K562 (cell line): ENCODE results near the gene HGD. TPM values are rescaled to one million over a fixed set of nuclear protein-coding genes. Genes with fewer than 3 reads are reported as not detected.

Experiments
- ATAC-seq: fragments of 200-7000 bp; cut with Tn5 transposase; 3 replicates; pipeline ENCODE4 v1.9.1; 2020; ENCODE audit warnings: moderate library complexity
- BruUV-seq: library from RNA; stranded (reverse); fragments of 400-500 nt; replicated peaks from 2 replicates; lab custom pipeline; 2021; lab: Mats Ljungman, UMichigan
- CTCF ChIA-PET: fragments of 300-600 bp; formaldehyde crosslinking; extraction: SDS; loops from one replicate; lab custom pipeline; 2021; ENCODE audit warnings: low intra/inter-chr PET ratio; lab: Yijun Ruan, JAX
- POLR2A ChIA-PET: fragments of 300-600, 350-650 bp; sonication (Branson Sonifier 250); formaldehyde crosslinking; extraction: SDS; loops from one replicate; lab custom pipeline; 2021; ENCODE audit warnings: antibody characterized with exemption, inconsistent platforms; lab: Yijun Ruan, JAX
- DNase-seq, 4 experiments: peaks; one replicate each; pipeline versions ENCODE4 v3.0.0 to v3.0.0-alpha.2; 2011 to 2018; ENCODE audit warnings: low spot score in 3 of 4, mixed read lengths in 3 of 4; ENCODE audit errors: extremely low read depth in 1 of 4
- FAIRE-seq: peaks from 2 replicates; lab custom pipeline; 2011; peaks lifted over from hg19 to GRCh38; lab: Jason Lieb, UNC
- H2AFZ ChIP-seq: 2 replicates; pipeline ENCODE4 v1.6.0; 2011; ENCODE audit warnings: low read depth, low read length, control low read depth, inconsistent platforms
- H3K27ac ChIP-seq: fragments of 200-600 bp; 3 replicates; pipeline ENCODE4 v1.8.0; 2011; ENCODE audit warnings: low read depth, mild to moderate bottlenecking, control low read depth, inconsistent platforms, low read length, moderate library complexity, mixed read lengths; ENCODE audit errors: extremely low read depth
- H3K27me3 ChIP-seq, 2 experiments: fragments of 300-600 bp in 1 of 2; 2 replicates in 1 of 2; 3 replicates in 1 of 2; pipeline versions ENCODE4 v1.6.0 to v1.8.0; 2011; ENCODE audit warnings: inconsistent platforms in 2 of 2, low read length in 2 of 2, mild to moderate bottlenecking in 1 of 2, mixed read lengths in 1 of 2, moderate library complexity in 1 of 2; ENCODE audit not compliant: control insufficient read depth in 2 of 2, insufficient read depth in 2 of 2
- H3K36me3 ChIP-seq: fragments of 300-600 bp; 3 replicates; pipeline ENCODE4 v1.8.0; 2011; ENCODE audit warnings: mild to moderate bottlenecking, low read length, inconsistent platforms; ENCODE audit not compliant: control insufficient read depth, insufficient read depth
- H3K4me1 ChIP-seq, 2 experiments: fragments of 200-600 bp in 1 of 2; replicated peaks in 1 of 2; 2 replicates in 1 of 2; 3 replicates in 1 of 2; pipeline versions ENCODE4 v1.5.1 to v1.8.0; 2011; ENCODE audit warnings: inconsistent platforms in 2 of 2, low read length in 2 of 2, mild to moderate bottlenecking in 1 of 2, mixed read lengths in 1 of 2, moderate library complexity in 1 of 2; ENCODE audit not compliant: control insufficient read depth in 2 of 2, insufficient read depth in 2 of 2
- H3K4me2 ChIP-seq: 2 replicates; pipeline ENCODE4 v1.6.1; 2011; ENCODE audit warnings: low read length, control low read depth, inconsistent platforms, mixed read lengths; ENCODE audit not compliant: insufficient read depth
- H3K4me3 ChIP-seq: fragments of 200-600 bp; sonication (generic), shearing (Covaris generic); 2 replicates; pipeline ENCODE4 v1.5.1; 2016; ENCODE audit warnings: control low read depth, inconsistent platforms
- H3K79me2 ChIP-seq: fragments of 200-600 bp; 3 replicates; pipeline ENCODE4 v1.8.0; 2011; ENCODE audit warnings: low read length, inconsistent platforms; ENCODE audit not compliant: control insufficient read depth, insufficient read depth
- H3K9ac ChIP-seq, 2 experiments: 2 replicates each; pipeline versions ENCODE4 v1.6.0 to v1.6.1; 2011; ENCODE audit warnings: low read depth in 2 of 2, low read length in 2 of 2, control low read depth in 1 of 2, inconsistent platforms in 1 of 2, mild to moderate bottlenecking in 1 of 2, mixed read lengths in 1 of 2; ENCODE audit not compliant: insufficient read depth in 1 of 2
- H3K9me1 ChIP-seq: one replicate; pipeline ENCODE4 v1.6.0; 2011; ENCODE audit warnings: inconsistent platforms, mild to moderate bottlenecking, low read length, moderate library complexity; ENCODE audit not compliant: control insufficient read depth, insufficient read depth
- H3K9me3 ChIP-seq: replicated peaks from 2 replicates; pipeline ENCODE4 v1.5.1; 2011; ENCODE audit warnings: low read depth, low read length, inconsistent platforms; ENCODE audit not compliant: control insufficient read depth, insufficient read depth
- H4K20me1 ChIP-seq: replicated peaks from 2 replicates; pipeline ENCODE4 v1.6.1; 2011; ENCODE audit warnings: low read length, inconsistent platforms, mixed read lengths; ENCODE audit not compliant: control insufficient read depth, insufficient read depth
- ELF4 ChIP-seq: fragments of 450-650 bp; formaldehyde crosslinking; IDR thresholded peaks from 2 replicates; pipeline ENCODE4 v1.4.0; 2022; ENCODE audit warnings: missing genetic modification characterization
- FIP1L1 ChIP-seq: fragments of 200-400 bp; formaldehyde crosslinking; IDR thresholded peaks from 2 replicates; pipeline ENCODE4 v1.6.1; 2018; ENCODE audit warnings: mild to moderate bottlenecking, low read depth, low read length; ENCODE audit not compliant: poor library complexity, severe bottlenecking
- FOSL1 ChIP-seq: fragments of 200-800 bp; sonication (Bioruptor generic); conservative IDR thresholded peaks from 2 replicates; pipeline ENCODE4 v1.6.1; 2016; ENCODE audit warnings: missing genetic modification characterization, missing compliant biosample characterization
- FUS ChIP-seq: fragments of 200-400 bp; formaldehyde crosslinking; optimal IDR thresholded peaks from 2 replicates; pipeline ENCODE3; 2017; ENCODE audit warnings: low read depth, low read length
- L3MBTL2 ChIP-seq: fragments of 450-650 bp; IDR thresholded peaks from 2 replicates; pipeline ENCODE4 v1.6.1; 2016; ENCODE audit warnings: mild to moderate bottlenecking, moderate library complexity
- LEF1 ChIP-seq: fragments of 450-650 bp; IDR thresholded peaks from 2 replicates; pipeline ENCODE4 v1.6.1; 2016; ENCODE audit warnings: mild to moderate bottlenecking
- NFATC3 ChIP-seq: fragments of 450-650 bp; IDR thresholded peaks from 2 replicates; pipeline ENCODE4 v1.6.1; 2017; ENCODE audit warnings: mild to moderate bottlenecking
- PRPF4 ChIP-seq: fragments of 200-400 bp; formaldehyde crosslinking; IDR thresholded peaks from one replicate; pipeline ENCODE4 v1.6.1; 2017; ENCODE audit warnings: low read length, low read depth, mild to moderate bottlenecking; ENCODE audit not compliant: insufficient read depth, poor library complexity, severe bottlenecking
- SMAD4 ChIP-seq: fragments of 250-450 bp; sonication (Bioruptor Pico); conservative IDR thresholded peaks from 2 replicates; pipeline ENCODE4 v1.8.0; 2021; ENCODE audit warnings: inconsistent platforms, mild to moderate bottlenecking, moderate library complexity
- SNRNP70 ChIP-seq: fragments of 200-400 bp; formaldehyde crosslinking; optimal IDR thresholded peaks from 2 replicates; pipeline ENCODE3; 2017; ENCODE audit warnings: low read depth, low read length
- YY1 ChIP-seq, 3 experiments: IDR thresholded peaks; 2 replicates each; pipeline ENCODE4 v1.6.1; 2011; ENCODE audit warnings: low read length in 2 of 3, mild to moderate bottlenecking in 2 of 3, moderate library complexity in 2 of 3, borderline replicate concordance in 1 of 3, control low read depth in 1 of 3, low read depth in 1 of 3; ENCODE audit not compliant: insufficient read depth in 3 of 3, insufficient replicate concordance in 2 of 3, control insufficient read depth in 1 of 3, insufficient read length in 1 of 3; ENCODE audit errors: extremely low read depth in 1 of 3
- ZNF57 ChIP-seq: fragments of 450-650 bp; formaldehyde crosslinking; IDR thresholded peaks from 2 replicates; pipeline ENCODE4 v1.4.0; 2020; ENCODE audit warnings: mild to moderate bottlenecking, moderate library complexity
- ZNF830 ChIP-seq: fragments of 250-450 bp; sonication (Bioruptor Pico); IDR thresholded peaks from 2 replicates; pipeline ENCODE4 v1.5.0; 2021; ENCODE audit warnings: mild to moderate bottlenecking
- in situ Hi-C: fragments of 300-500 bp; cut with MboI; formaldehyde crosslinking; loops from 4 replicates; pipeline ENCODE4 v1.15.0; 2018; ENCODE audit warnings: inconsistent platforms, mixed read lengths
- intact Hi-C: fragments of 100-400 bp; cut with micrococcal nuclease; formaldehyde crosslinking; loops from 2 replicates; pipeline ENCODE4 v1.14.2; 2022
- polyA plus RNA-seq, 8 experiments: library from polyadenylated mRNA; depleted of rRNA in 4 of 8; stranded (reverse) in 5 of 8; unstranded in 3 of 8; fragments of >200 nt; fragmentation: Nextera tagmentation in 2 of 8; fragmentation: Illumina TruSeq in 1 of 8; extraction: Ambion mirVana in 2 of 8; extraction: Trizol in 1 of 8; gene quantifications; 2 replicates each; pipeline versions ENCODE4 v1.2.1 to v1.2.3, GENCODE V29; 2011 to 2014; ENCODE audit warnings: inconsistent platforms in 1 of 8, missing spikeins in 1 of 8
- total RNA-seq, 7 experiments: library from RNA; depleted of rRNA in 6 of 7; stranded (reverse); fragments of >200 nt in 6 of 7; fragmentation: Illumina TruSeq in 2 of 7; extraction: Trizol in 2 of 7; gene quantifications; 2 replicates each; pipeline versions ENCODE4 v1.2.1 to v1.2.3, GENCODE V29; 2011 to 2021; ENCODE audit warnings: low replicate concordance in 1 of 7
- TF ChIP-seq, protein P1 (sequence below): fragments of 250-450 bp; sonication (Bioruptor Pico); IDR thresholded peaks from 2 replicates; pipeline ENCODE4 v1.5.0; 2020; ENCODE audit warnings: mild to moderate bottlenecking
- TF ChIP-seq, protein P2 (sequence below): conservative IDR thresholded peaks from 2 replicates; pipeline ENCODE4 v1.6.1; 2011; ENCODE audit warnings: low read depth, mild to moderate bottlenecking, low read length; ENCODE audit not compliant: control insufficient read depth

HGD gene
- total and polyA plus RNA-seq, 9 of the 15 experiments (the other 6 are each of a cell fraction or from before 2014, with no cell fraction given): 0.08 to 0.25 (median 0.17) TPM; not detected in 4

DNA sequence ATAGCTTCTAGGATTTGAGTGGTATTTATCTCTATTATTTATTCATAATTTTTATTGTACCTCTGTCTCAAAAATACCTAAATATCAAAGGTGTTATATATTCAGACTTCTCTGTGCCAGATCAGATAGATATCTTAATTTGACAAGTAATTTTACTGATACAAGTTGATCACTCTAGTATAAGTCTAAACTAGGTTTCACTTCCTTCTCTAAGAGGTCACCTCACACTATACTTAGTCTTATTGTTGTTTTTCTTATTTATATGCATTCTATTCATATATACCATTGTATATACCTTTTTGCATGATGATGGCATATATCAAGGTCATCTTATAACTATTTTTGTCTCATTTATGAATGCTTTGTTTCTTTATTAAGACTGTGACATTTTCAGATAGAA lies 26.4 kb upstream of the HGD start:
- no peak overlapping the region for H3K27ac ChIP-seq
- DNase-seq: no peak
- no peak overlapping the region for H3K4me3 ChIP-seq
- H2AFZ ChIP-seq: no peak overlapping the region
- intact Hi-C loops (no loop called here), in situ Hi-C loops (no loop called here)
- no peak for ATAC-seq
- no peak for FAIRE-seq
- no peaks in the 10 kb centered on the region for H3K27me3 ChIP-seq
- POLR2A ChIA-PET: interaction anchor here (1.8 kb wide), 1 partner anchor 11 kb away, joined by 4 read pairs; no protein-coding TSS in a partner anchor
- no peaks in the 10 kb centered on the region for H4K20me1 ChIP-seq
- no peak overlapping the region for H3K9ac ChIP-seq
- no TSS peak for BruUV-seq
- CTCF ChIA-PET: no interaction called here
- H3K9me1 ChIP-seq: no peaks in the 10 kb centered on the region
- H3K36me3 ChIP-seq: no peaks in the 10 kb centered on the region
- H3K9me3 ChIP-seq: no peaks in the 10 kb centered on the region
- no peaks in the 10 kb centered on the region for H3K4me1 ChIP-seq
- H3K4me2 ChIP-seq: no peak overlapping the region
- no peaks in the 10 kb centered on the region for H3K79me2 ChIP-seq
- no peak for TF ChIP-seq ZNF830 (CRISPR knock-in tag)
- TF ChIP-seq, protein P1, sequence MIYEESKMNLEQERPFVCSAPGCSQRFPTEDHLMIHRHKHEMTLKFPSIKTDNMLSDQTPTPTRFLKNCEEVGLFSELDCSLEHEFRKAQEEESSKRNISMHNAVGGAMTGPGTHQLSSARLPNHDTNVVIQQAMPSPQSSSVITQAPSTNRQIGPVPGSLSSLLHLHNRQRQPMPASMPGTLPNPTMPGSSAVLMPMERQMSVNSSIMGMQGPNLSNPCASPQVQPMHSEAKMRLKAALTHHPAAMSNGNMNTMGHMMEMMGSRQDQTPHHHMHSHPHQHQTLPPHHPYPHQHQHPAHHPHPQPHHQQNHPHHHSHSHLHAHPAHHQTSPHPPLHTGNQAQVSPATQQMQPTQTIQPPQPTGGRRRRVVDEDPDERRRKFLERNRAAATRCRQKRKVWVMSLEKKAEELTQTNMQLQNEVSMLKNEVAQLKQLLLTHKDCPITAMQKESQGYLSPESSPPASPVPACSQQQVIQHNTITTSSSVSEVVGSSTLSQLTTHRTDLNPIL: no peak
- TF ChIP-seq L3MBTL2: no peak
- no peak for TF ChIP-seq ELF4 (CRISPR knock-in tag)
- no peak for TF ChIP-seq FOSL1 (tag)
- no peak for TF ChIP-seq FUS
- no peak for TF ChIP-seq YY1 (IDR thresholded peaks at IDR 0.05; ENCODE audit: borderline replicate concordance in 1 of 3, control insufficient read depth in 1 of 3, extremely low read depth in 1 of 3, insufficient read depth in 3 of 3, insufficient read length in 1 of 3, insufficient replicate concordance in 2 of 3, low read depth in 1 of 3, low read length in 2 of 3)
- TF ChIP-seq FIP1L1: no peak
- TF ChIP-seq SMAD4 (CRISPR knock-in tag): no peak
- no peak for TF ChIP-seq PRPF4
- no peak for TF ChIP-seq NFATC3
- TF ChIP-seq, protein P2, sequence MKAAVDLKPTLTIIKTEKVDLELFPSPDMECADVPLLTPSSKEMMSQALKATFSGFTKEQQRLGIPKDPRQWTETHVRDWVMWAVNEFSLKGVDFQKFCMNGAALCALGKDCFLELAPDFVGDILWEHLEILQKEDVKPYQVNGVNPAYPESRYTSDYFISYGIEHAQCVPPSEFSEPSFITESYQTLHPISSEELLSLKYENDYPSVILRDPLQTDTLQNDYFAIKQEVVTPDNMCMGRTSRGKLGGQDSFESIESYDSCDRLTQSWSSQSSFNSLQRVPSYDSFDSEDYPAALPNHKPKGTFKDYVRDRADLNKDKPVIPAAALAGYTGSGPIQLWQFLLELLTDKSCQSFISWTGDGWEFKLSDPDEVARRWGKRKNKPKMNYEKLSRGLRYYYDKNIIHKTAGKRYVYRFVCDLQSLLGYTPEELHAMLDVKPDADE: no peak
- no peak for TF ChIP-seq LEF1
- TF ChIP-seq ZNF57 (CRISPR knock-in tag): no peak
- no peak for TF ChIP-seq SNRNP70
